MM.1S (cell line): ENCODE results near the gene SPDEF.

Source experiments
- EZH2 ChIP-seq: fragments of 300-600 bp; sonication (generic); optimal IDR thresholded peaks from 2 replicates; pipeline ENCODE3; 2017; ENCODE audit warnings: low read depth, mild to moderate bottlenecking, antibody characterized with exemption, low read length, mixed read lengths
- EZH2phosphoT487 ChIP-seq: fragments of 300-600 bp; sonication (generic); IDR thresholded peaks from 2 replicates; pipeline ENCODE4 v1.6.1; 2018; ENCODE audit warnings: antibody characterized with exemption, low read length
- TF ChIP-seq, protein P1 (sequence below): fragments of 300-600 bp; sonication (generic); IDR thresholded peaks from 2 replicates; pipeline ENCODE4 v1.5.1; 2016; ENCODE audit warnings: antibody characterized with exemption, low read length, mixed read lengths

DNA sequence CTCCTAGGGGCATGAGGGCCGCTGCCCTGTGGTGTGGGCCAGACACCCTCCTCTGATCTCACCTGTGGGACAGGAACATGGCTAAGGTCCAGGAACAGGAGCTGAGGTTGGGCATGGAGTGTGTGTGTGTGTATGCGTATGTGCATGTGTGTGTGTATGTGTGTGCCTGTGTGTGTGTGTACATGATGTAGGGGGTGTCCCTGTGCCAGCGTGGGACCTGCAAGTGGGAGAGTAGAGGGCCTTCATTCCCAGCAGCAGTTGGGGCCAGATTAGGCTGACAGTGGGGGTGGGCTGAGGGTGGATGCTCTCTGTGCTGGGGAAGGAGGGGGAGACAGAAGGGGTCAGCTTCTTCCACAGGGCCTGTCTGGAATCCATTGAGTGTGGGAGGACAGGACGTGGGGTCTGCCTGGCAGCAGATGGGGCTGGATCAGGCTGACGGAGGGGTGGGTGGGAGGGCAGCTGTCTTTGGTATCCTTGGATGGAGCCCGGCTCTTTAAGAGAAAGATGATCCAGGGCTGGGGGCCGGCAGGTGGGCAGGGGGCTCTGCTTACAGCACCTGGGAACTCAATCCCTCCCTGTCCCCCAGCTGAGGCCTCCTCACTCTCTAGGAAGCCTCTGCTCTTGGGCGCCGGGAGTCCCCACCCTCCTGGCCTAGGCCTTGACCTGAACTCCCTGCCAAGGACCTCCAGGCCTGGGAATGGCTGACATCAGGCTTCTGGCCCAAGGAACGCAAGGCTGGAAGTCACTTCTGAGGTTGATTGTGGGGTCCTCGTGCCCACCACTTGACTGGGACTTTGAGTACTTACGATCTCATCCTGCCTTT is 44.0 kb downstream of the SPDEF start:
- TF ChIP-seq, protein P1, sequence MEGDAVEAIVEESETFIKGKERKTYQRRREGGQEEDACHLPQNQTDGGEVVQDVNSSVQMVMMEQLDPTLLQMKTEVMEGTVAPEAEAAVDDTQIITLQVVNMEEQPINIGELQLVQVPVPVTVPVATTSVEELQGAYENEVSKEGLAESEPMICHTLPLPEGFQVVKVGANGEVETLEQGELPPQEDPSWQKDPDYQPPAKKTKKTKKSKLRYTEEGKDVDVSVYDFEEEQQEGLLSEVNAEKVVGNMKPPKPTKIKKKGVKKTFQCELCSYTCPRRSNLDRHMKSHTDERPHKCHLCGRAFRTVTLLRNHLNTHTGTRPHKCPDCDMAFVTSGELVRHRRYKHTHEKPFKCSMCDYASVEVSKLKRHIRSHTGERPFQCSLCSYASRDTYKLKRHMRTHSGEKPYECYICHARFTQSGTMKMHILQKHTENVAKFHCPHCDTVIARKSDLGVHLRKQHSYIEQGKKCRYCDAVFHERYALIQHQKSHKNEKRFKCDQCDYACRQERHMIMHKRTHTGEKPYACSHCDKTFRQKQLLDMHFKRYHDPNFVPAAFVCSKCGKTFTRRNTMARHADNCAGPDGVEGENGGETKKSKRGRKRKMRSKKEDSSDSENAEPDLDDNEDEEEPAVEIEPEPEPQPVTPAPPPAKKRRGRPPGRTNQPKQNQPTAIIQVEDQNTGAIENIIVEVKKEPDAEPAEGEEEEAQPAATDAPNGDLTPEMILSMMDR: no peak
- no peak for TF ChIP-seq EZH2phosphoT487
- TF ChIP-seq EZH2: no peak
